HCT116 (cell line): ENCODE data around the gene CNST. TPM values are rescaled to one million over a fixed set of nuclear protein-coding genes. Genes with fewer than 3 reads are reported as not detected.

Source experiments
- ATAC-seq: fragments of 200-7000 bp; cut with Tn5 transposase; 2 replicates; pipeline ENCODE4 v1.9.1; 2020; ENCODE audit warnings: mild to moderate bottlenecking, moderate library complexity
- BruUV-seq: library from RNA; stranded (reverse); fragments of 400-500 nt; replicated peaks from 2 replicates; lab custom pipeline; 2021; lab: Mats Ljungman, UMichigan
- CTCF ChIA-PET: fragments of 300-600 bp; sonication (Branson Sonifier 250); formaldehyde crosslinking; loops from one replicate; lab custom pipeline; 2021; ENCODE audit warnings: antibody characterized with exemption; lab: Charles Lee
- POLR2A ChIA-PET: fragments of 300-600, 350-600 bp; sonication (Branson Sonifier 250); formaldehyde crosslinking; loops from one replicate; lab custom pipeline; 2021; ENCODE audit warnings: antibody characterized with exemption; lab: Charles Lee
- RAD21 ChIA-PET, 2 experiments: fragments of 300-600 bp; sonication (Branson Sonifier 250); formaldehyde crosslinking; loops; one replicate each; lab custom pipeline; 2023; ENCODE audit warnings: low total read pairs in 2 of 2; ENCODE audit not compliant: uncharacterized antibody in 2 of 2, unreplicated experiment in 2 of 2, low non-redundant PET in 1 of 2; lab: Charles Lee
- DNase-seq: peaks from one replicate; pipeline ENCODE4 v3.0.0-alpha.2; 2010; ENCODE audit warnings: low read depth, low spot score
- H2AFZ ChIP-seq: fragments of 200-600 bp; shearing (Covaris generic), sonication (generic); 2 replicates; pipeline ENCODE4 v1.6.1; 2017; ENCODE audit warnings: low read depth, mixed run types, mixed read lengths, antibody characterized with exemption, low read length; ENCODE audit not compliant: poor library complexity, severe bottlenecking
- H3K27ac ChIP-seq: 2 replicates; pipeline ENCODE4 v1.5.1; 2012; ENCODE audit warnings: low read depth, low read length
- H3K27me3 ChIP-seq: fragments of 200-600 bp; sonication (generic); 2 replicates; pipeline ENCODE4 v1.6.1; 2016; ENCODE audit warnings: mixed run types, low read length, mixed read lengths; ENCODE audit not compliant: insufficient read depth
- H3K36me3 ChIP-seq, 2 experiments: fragments of 200-500 bp in 1 of 2; fragments of 200-600 bp in 1 of 2; sonication (Bioruptor generic) in 1 of 2; sonication (generic) in 1 of 2; 2 replicates each; pipeline versions ENCODE4 v1.5.1 to v1.6.1; 2014 to 2016; ENCODE audit warnings: low read length in 2 of 2, inconsistent platforms in 1 of 2, mixed read lengths in 1 of 2, mixed run types in 1 of 2; ENCODE audit not compliant: insufficient read depth in 2 of 2, control insufficient read depth in 1 of 2
- H3K4me1 ChIP-seq, 2 experiments: fragments of 200-600 bp in 1 of 2; sonication (generic) in 1 of 2; 2 replicates each; pipeline versions ENCODE4 v1.5.1 to v1.6.1; 2012 to 2017; ENCODE audit warnings: low read length in 2 of 2, inconsistent platforms in 1 of 2, mild to moderate bottlenecking in 1 of 2, mixed read lengths in 1 of 2, mixed run types in 1 of 2, moderate library complexity in 1 of 2; ENCODE audit not compliant: insufficient read depth in 2 of 2, control insufficient read depth in 1 of 2
- H3K4me2 ChIP-seq: fragments of 200-600 bp; sonication (generic); 2 replicates; pipeline ENCODE4 v1.6.1; 2017; ENCODE audit warnings: mixed run types, low read length, mixed read lengths
- H3K4me3 ChIP-seq, 2 experiments: fragments of 200-600 bp in 1 of 2; sonication (generic) in 1 of 2; replicated peaks in 1 of 2; 2 replicates each; pipeline ENCODE4 v1.5.1; 2011 to 2016; ENCODE audit warnings: low read length in 2 of 2, control low read depth in 1 of 2, low read depth in 1 of 2, mild to moderate bottlenecking in 1 of 2, mixed read lengths in 1 of 2, mixed run types in 1 of 2
- H3K79me2 ChIP-seq: fragments of 200-600 bp; sonication (generic); 2 replicates; pipeline ENCODE4 v1.6.1; 2017; ENCODE audit warnings: mild to moderate bottlenecking, mixed run types, low read length, moderate library complexity, mixed read lengths; ENCODE audit not compliant: insufficient read depth
- H3K9ac ChIP-seq: fragments of 200-600 bp; sonication (generic); 2 replicates; pipeline ENCODE4 v1.6.1; 2016; ENCODE audit warnings: low read length, mixed read lengths
- H3K9me2 ChIP-seq: fragments of 200-600 bp; sonication (generic), shearing (Covaris generic); 2 replicates; pipeline ENCODE4 v1.6.1; 2017; ENCODE audit warnings: mixed run types, mild to moderate bottlenecking, moderate library complexity; ENCODE audit not compliant: insufficient read depth
- H3K9me3 ChIP-seq, 2 experiments: fragments of 200-500 bp in 1 of 2; fragments of 200-600 bp in 1 of 2; sonication (Bioruptor generic) in 1 of 2; sonication (generic) in 1 of 2; 2 replicates each; pipeline ENCODE4 v1.6.1; 2014 to 2017; ENCODE audit warnings: low read length in 2 of 2, mixed read lengths in 2 of 2, inconsistent platforms in 1 of 2, low read depth in 1 of 2, mild to moderate bottlenecking in 1 of 2, mixed run types in 1 of 2, moderate library complexity in 1 of 2; ENCODE audit not compliant: control insufficient read depth in 1 of 2, insufficient read depth in 1 of 2
- H4K20me1 ChIP-seq: fragments of 200-600 bp; sonication (generic), shearing (Covaris generic); 2 replicates; pipeline ENCODE4 v1.6.1; 2017; ENCODE audit warnings: mixed run types, mild to moderate bottlenecking, moderate library complexity; ENCODE audit not compliant: insufficient read depth
- EZH2 ChIP-seq: fragments of 200-600 bp; sonication (generic); IDR thresholded peaks from 2 replicates; pipeline ENCODE4 v1.6.1; 2017; ENCODE audit warnings: antibody characterized with exemption, mixed run types
- FOSL1 ChIP-seq: IDR thresholded peaks from 2 replicates; pipeline ENCODE4 v1.6.1; 2012; ENCODE audit warnings: low read depth
- JUND ChIP-seq: IDR thresholded peaks from 2 replicates; pipeline ENCODE4 v1.6.1; 2012
- POLR2AphosphoS5 ChIP-seq: IDR thresholded peaks from 2 replicates; pipeline ENCODE4 v1.6.1; 2011; ENCODE audit warnings: mild to moderate bottlenecking, low read depth, low read length, moderate library complexity
- RAD21 ChIP-seq: IDR thresholded peaks from 2 replicates; pipeline ENCODE4 v1.6.1; 2012; ENCODE audit warnings: low read depth, mild to moderate bottlenecking
- SIN3A ChIP-seq: IDR thresholded peaks from 2 replicates; pipeline ENCODE4 v1.6.1; 2012; ENCODE audit warnings: low read depth
- SP1 ChIP-seq: IDR thresholded peaks from 2 replicates; pipeline ENCODE4 v1.6.1; 2012; ENCODE audit warnings: low read depth
- SRF ChIP-seq: IDR thresholded peaks from 2 replicates; pipeline ENCODE4 v1.6.1; 2012; ENCODE audit warnings: low read depth
- TCF7L2 ChIP-seq: IDR thresholded peaks from 2 replicates; pipeline ENCODE4 v1.7.0; 2011; ENCODE audit warnings: borderline replicate concordance, inconsistent platforms; ENCODE audit not compliant: insufficient read depth, insufficient read length; ENCODE audit errors: extremely low read depth
- YY1 ChIP-seq: IDR thresholded peaks from 2 replicates; pipeline ENCODE4 v1.6.1; 2011; ENCODE audit warnings: low read length, low read depth, moderate library complexity, mild to moderate bottlenecking; ENCODE audit not compliant: insufficient replicate concordance; ENCODE audit errors: extremely low read depth
- ZNF274 ChIP-seq: fragments of 200-500 bp; sonication (Bioruptor generic); IDR thresholded peaks from 2 replicates; pipeline ENCODE4 v1.6.1; 2014; ENCODE audit warnings: mild to moderate bottlenecking, low read depth, low read length, inconsistent platforms
- intact Hi-C: fragments of 100-400 bp; cut with micrococcal nuclease; formaldehyde crosslinking; loops from 2 replicates; pipeline ENCODE4 v1.10.0; 2022
- total RNA-seq: library from RNA; stranded (reverse); gene quantifications from one replicate; pipeline ENCODE4 v1.2.1, GENCODE V29; 2021; ENCODE audit not compliant: unreplicated experiment
- TF ChIP-seq, protein P1 (sequence below): IDR thresholded peaks from 2 replicates; pipeline ENCODE4 v1.6.1; 2011; ENCODE audit warnings: mild to moderate bottlenecking, low read length, moderate library complexity; ENCODE audit not compliant: insufficient replicate concordance; ENCODE audit errors: extremely low read depth
- TF ChIP-seq, protein P2 (sequence below): IDR thresholded peaks from 2 replicates; pipeline ENCODE4 v1.6.1; 2012
- TF ChIP-seq, protein P3 (sequence below), 3 experiments: fragments of 200-600 bp in 1 of 3; sonication (generic) in 1 of 3; IDR thresholded peaks in 2 of 3; conservative IDR thresholded peaks in 1 of 3; 2 replicates each; pipeline ENCODE4 v1.5.1; 2012 to 2017; ENCODE audit warnings: low read depth in 2 of 3, low read length in 2 of 3, antibody characterized with exemption in 1 of 3, borderline replicate concordance in 1 of 3, control low read depth in 1 of 3, mild to moderate bottlenecking in 1 of 3, mixed read lengths in 1 of 3, mixed run types in 1 of 3, moderate library complexity in 1 of 3; ENCODE audit not compliant: insufficient read depth in 1 of 3

CNST gene
- total RNA-seq, 1 experiment from 2014 or later: 13.5 TPM

DNA sequence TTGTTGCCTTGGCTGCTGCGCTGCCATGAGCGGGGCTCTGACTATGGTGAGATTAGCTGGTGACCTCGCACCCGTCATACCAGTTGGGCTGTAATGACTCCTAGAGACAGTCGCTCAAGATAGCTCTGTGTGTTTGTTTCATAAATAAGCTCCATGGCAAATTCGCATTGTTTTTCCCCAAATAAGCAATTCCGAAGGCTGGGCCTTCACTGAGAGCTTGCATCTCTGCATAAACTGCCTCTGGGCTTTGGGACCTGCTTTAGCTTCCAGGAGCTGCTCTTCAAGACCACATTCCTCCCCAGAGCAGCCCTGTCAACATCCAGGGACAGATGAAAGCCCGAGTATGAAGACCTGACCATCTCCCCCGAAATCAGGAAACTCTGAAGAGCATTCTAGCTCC lies 117.3 kb downstream of the CNST start:
- H3K9me2 ChIP-seq: no peaks in the 10 kb centered on the region
- H3K27me3 ChIP-seq: no peaks in the 10 kb centered on the region
- intact Hi-C loops: no loop called here
- no TSS peak for BruUV-seq
- H3K4me2 ChIP-seq: no peak overlapping the region
- no peaks in the 10 kb centered on the region for H3K36me3 ChIP-seq
- H3K9me3 ChIP-seq: no peaks in the 10 kb centered on the region
- POLR2A ChIA-PET: no interaction called here
- CTCF ChIA-PET: no interaction called here
- ATAC-seq (no peak), DNase-seq (no peak)
- RAD21 ChIA-PET: no interaction called here
- no peak for TF ChIP-seq SP1
- TF ChIP-seq EZH2: no peak
- no peak for TF ChIP-seq TCF7L2
- no peak for TF ChIP-seq FOSL1
- TF ChIP-seq, protein P1, sequence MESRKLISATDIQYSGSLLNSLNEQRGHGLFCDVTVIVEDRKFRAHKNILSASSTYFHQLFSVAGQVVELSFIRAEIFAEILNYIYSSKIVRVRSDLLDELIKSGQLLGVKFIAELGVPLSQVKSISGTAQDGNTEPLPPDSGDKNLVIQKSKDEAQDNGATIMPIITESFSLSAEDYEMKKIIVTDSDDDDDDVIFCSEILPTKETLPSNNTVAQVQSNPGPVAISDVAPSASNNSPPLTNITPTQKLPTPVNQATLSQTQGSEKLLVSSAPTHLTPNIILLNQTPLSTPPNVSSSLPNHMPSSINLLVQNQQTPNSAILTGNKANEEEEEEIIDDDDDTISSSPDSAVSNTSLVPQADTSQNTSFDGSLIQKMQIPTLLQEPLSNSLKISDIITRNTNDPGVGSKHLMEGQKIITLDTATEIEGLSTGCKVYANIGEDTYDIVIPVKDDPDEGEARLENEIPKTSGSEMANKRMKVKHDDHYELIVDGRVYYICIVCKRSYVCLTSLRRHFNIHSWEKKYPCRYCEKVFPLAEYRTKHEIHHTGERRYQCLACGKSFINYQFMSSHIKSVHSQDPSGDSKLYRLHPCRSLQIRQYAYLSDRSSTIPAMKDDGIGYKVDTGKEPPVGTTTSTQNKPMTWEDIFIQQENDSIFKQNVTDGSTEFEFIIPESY: no peak
- no peak for TF ChIP-seq ZNF274
- TF ChIP-seq, protein P2, sequence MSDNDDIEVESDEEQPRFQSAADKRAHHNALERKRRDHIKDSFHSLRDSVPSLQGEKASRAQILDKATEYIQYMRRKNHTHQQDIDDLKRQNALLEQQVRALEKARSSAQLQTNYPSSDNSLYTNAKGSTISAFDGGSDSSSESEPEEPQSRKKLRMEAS: no peak
- no peak for TF ChIP-seq JUND
- TF ChIP-seq SIN3A: no peak
- H4K20me1 ChIP-seq: no peaks in the 10 kb centered on the region
- no peak overlapping the region for H2AFZ ChIP-seq
- H3K79me2 ChIP-seq: no peaks in the 10 kb centered on the region
- no peak overlapping the region for H3K9ac ChIP-seq
- H3K27ac ChIP-seq: no peak overlapping the region
- no peaks in the 10 kb centered on the region for H3K4me1 ChIP-seq
- H3K4me3 ChIP-seq: no peak overlapping the region

DNA sequence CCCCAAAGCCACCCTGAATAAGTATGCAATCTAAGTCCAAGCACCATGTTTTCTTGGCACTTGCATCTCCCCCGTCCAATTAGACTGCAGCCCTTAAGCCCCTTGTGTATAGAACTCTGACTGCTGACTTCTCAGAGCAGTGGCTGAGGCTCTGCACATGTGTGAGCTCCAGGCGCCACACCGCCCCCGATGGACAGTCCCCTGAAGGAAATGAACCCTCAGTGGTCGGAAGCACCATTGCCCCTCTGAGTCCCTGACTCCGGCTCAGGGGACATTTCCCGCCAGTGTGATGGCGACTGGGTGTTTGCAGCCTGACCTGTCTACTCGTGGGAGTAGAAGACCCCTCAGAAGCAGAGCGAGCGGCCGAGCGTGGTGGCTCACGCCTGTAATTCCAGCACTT lies 120.7 kb downstream of the CNST start:
- Histone ChIP-seq H3K9ac (no peak overlapping the region), H3K9me2 (no peaks in the 10 kb centered on the region), H3K79me2 (no peaks in the 10 kb centered on the region), H4K20me1 (no peaks in the 10 kb centered on the region), H3K4me2 (no peak overlapping the region), H3K27me3 (no peaks in the 10 kb centered on the region), H3K4me3 (no peak overlapping the region), H2AFZ (no peak overlapping the region), H3K9me3 (no peaks in the 10 kb centered on the region), H3K4me1 (peaks cover 3 to 8% of the 10 kb centered on the region in 2 experiments; a peak in 3 of 4 replicates), H3K36me3 (no peaks in the 10 kb centered on the region), H3K27ac (no peak overlapping the region)
- intact Hi-C loops: no loop called here
- no peak for ATAC-seq
- RAD21 ChIA-PET: no interaction called here
- CTCF ChIA-PET: no interaction called here
- POLR2A ChIA-PET: no interaction called here
- no peak for DNase-seq
- TF ChIP-seq SIN3A (no peak), YY1 (no peak), SP1 (no peak), RAD21 (no peak), SRF (no peak), POLR2AphosphoS5 (no peak)
- TF ChIP-seq, protein P3, sequence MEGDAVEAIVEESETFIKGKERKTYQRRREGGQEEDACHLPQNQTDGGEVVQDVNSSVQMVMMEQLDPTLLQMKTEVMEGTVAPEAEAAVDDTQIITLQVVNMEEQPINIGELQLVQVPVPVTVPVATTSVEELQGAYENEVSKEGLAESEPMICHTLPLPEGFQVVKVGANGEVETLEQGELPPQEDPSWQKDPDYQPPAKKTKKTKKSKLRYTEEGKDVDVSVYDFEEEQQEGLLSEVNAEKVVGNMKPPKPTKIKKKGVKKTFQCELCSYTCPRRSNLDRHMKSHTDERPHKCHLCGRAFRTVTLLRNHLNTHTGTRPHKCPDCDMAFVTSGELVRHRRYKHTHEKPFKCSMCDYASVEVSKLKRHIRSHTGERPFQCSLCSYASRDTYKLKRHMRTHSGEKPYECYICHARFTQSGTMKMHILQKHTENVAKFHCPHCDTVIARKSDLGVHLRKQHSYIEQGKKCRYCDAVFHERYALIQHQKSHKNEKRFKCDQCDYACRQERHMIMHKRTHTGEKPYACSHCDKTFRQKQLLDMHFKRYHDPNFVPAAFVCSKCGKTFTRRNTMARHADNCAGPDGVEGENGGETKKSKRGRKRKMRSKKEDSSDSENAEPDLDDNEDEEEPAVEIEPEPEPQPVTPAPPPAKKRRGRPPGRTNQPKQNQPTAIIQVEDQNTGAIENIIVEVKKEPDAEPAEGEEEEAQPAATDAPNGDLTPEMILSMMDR (IDR thresholded peaks at IDR 0.05 in 2 of 3, conservative IDR thresholded peaks at IDR 0.05 in 1 of 3; ENCODE audit: borderline replicate concordance in 1 of 3, insufficient read depth in 1 of 3, low read depth in 2 of 3, low read length in 2 of 3): no peak
- TF ChIP-seq, protein P1: no peak
- TF ChIP-seq, protein P2: no peak
- BruUV-seq: no TSS peak
